ENCODE results near the gene OR4K1.
"Not testable (repeated sequence)": the region's sequence is repeated elsewhere in the genome, so short reads cannot be mapped to it uniquely, and the experiment has no call there.

Gene OR4K1, protein sequence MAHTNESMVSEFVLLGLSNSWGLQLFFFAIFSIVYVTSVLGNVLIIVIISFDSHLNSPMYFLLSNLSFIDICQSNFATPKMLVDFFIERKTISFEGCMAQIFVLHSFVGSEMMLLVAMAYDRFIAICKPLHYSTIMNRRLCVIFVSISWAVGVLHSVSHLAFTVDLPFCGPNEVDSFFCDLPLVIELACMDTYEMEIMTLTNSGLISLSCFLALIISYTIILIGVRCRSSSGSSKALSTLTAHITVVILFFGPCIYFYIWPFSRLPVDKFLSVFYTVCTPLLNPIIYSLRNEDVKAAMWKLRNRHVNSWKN

DNA sequence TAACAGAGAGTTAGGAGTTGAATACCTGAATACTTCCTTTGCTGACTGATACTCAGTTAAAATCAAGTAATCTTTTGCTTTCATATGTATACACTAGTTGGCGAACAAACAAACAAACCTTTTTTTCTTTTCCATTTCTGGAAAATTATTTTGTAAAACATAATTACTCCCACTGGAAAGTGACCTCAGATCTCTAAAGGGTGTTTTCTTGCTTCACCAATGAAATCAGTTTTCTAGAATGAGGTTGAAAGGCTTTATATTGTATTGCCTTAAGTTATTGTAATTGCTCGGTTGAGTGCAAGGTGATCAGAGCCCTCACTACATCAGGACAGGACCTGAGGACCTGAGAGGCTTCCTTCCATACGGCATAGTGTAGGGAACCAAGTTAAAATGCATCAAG, at the start of gene OR4K1:
Gene OR4K1 (plus strand): TSS at position 301 of the 400 bp plus-strand sequence. CDS start 4,750 bp downstream, outside the sequence.
- no peak for DNase-seq (ENCODE audit: low read depth in 2 of 2)

- DNase-seq (ENCODE audit: low read depth in 2 of 2), result no peak
Observed at GRCh38 chr14:19895282-19895681, 35.4 kb upstream of the OR4K1 start.

- DNase-seq (ENCODE audit: low read depth in 2 of 2), result no peak
Observed at GRCh38 chr14:19900999-19901398, 29.7 kb upstream of the OR4K1 start.

GRCh38 chr14:19902409-19902808, 28.3 kb upstream of the OR4K1 start:
- DNase-seq (ENCODE audit: low read depth in 2 of 2), result no peak

DNA sequence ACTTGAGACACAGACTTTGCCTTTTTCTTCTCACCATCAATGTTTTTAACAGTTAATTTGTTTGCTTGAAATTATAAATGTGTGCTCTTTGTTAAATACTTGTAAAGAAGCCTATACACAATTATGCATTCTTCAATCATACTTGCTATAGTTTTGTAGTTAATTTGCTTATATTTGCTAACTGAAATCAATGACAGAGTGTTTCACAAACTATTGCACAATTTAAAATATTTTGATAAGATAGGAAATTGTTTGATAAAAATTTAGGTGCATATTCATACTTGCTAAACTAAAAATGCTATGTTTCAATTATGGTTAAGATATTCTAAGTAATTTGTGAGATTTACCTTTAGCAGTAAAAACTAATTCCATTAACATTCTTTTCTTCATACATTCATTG, 24.1 kb upstream of the OR4K1 start:
- no peak for DNase-seq (ENCODE audit: low read depth in 2 of 2)

GRCh38 chr14:19911114-19911513, 19.6 kb upstream of the OR4K1 start:
- DNase-seq (ENCODE audit: low read depth in 2 of 2), result no peak

DNA sequence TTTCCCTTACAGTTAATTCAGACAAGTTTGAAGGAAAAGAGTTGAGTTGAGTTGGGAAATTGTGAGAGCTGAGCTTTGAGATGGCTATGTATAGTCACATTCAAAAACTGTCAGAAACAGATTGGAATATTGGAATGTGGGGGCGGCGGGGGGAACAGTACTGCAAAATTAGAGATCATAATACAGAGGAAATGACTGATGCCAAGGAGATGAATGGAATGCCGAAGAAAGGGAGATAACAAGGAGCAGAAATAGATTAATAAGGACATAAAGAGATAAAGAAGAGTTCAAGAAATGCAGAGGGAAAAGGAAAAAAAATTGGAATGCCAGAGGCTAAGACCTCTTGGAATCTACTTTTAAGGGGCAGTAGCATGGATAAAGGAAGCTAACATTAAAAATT, 13.5 kb upstream of the OR4K1 start:
- DNase-seq (ENCODE audit: low read depth in 2 of 2), result no peak

- no peak for DNase-seq (ENCODE audit: low read depth in 2 of 2)
Observed at GRCh38 chr14:19917955-19918518, 12.7 kb upstream of the OR4K1 start.

GRCh38 chr14:19918553-19919264, 12.0 kb upstream of the OR4K1 start:
- DNase-seq (ENCODE audit: low read depth in 2 of 2), result no peak

GRCh38 chr14:19920021-19920657, 10.6 kb upstream of the OR4K1 start, which contains the start of gene OR4K5:
Gene OR4K5, plus strand, starts transcription at chr14:19920607. Its CDS starts 0 bp downstream, at chr14:19920607.
- no peak for DNase-seq (ENCODE audit: low read depth in 2 of 2)

DNA sequence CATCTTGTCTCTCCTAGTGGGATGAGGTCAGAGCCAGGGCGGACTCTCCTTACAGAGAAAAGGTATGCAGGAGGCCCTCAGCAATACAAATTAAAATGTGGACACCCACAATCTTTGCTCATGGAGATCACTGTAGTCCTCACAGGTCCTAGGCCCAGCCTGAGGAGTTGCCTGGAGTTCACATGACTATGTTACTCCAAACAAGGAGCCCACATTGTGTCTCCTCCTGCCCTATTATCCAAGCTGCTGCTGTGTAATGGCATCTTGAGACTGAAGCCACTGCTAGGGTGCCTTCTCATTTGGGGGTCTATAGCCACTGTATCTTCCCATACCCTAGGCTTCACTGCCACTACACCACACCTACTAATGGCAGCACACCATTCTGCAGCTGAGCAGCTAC, 11.0 kb downstream of the OR4K1 start:
- no peak for DNase-seq (ENCODE audit: low read depth in 2 of 2)

DNA sequence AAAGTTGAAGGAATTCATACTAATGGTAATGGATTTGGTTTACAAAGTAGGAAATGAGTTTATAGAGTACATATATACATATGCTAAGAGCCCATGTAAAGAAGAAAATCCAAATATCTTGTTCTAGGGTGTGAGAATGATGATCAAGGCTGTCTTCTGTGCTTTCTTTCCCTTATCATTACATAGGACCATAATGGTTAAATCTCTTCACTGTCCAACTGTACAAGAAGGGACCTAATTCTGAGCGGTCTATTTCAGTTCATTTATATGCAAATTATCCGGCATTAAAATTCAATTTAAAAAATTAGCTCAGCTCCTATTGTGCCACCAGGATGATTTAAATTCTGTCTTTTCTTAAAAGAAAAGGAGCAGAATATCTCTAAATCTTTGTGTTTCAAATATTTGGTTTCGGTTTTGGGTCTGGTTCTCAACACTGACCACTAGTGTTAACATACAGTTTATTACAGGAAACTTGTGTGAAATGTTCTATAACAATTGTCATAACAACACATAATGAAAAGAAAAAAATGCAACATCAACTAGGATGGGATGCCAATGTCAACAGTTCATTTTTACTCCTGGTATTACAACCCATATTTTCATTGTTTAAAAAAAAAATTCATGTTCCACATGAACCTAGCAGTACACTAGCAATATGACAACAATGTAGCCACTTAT, 16.8 kb downstream of the OR4K1 start:
- DNase-seq (ENCODE audit: low read depth in 2 of 2), result no peak

DNA sequence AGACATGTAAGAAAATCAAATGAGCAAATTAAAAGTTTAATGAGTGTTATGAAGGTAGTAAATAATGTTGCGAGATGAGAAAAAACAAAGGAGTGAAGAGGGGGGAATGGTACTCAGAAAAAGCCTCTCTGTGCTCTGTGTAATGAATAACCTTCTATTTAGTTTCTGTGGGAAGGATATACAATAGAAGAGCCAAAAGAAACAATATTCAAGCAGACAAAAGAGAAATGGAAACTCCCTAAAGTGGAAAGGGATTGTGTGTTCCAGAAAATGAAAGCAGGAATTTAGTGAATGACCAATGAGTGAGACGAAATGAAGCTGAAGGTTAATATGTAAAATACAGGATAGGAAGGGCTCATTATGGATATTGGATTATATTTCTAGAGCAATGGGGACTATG, 18.5 kb downstream of the OR4K1 start:
- no peak for DNase-seq (ENCODE audit: low read depth in 2 of 2)

- DNase-seq (ENCODE audit: low read depth in 2 of 2), result not testable (repeated sequence)
Observed at GRCh38 chr14:19969735-19970134, 39.0 kb downstream of the OR4K1 start.

- peak in 1 of 2 donors; percentile 3 for DNase-seq (ENCODE audit: low read depth in 2 of 2)
Observed at GRCh38 chr14:19974844-19975243, 44.1 kb downstream of the OR4K1 start.

GRCh38 chr14:19975291-19975690, 44.6 kb downstream of the OR4K1 start, which contains the start of gene OR4K15:
Gene OR4K15, plus strand, starts transcription at chr14:19975591. Its CDS starts 0 bp downstream, at chr14:19975591.
- DNase-seq (ENCODE audit: low read depth in 2 of 2), result no peak
